Parathyroid adenoma (tissue), 2 donors: ENCODE data around the gene ZDHHC22.

ENCODE experiments used
- H2AFZ ChIP-seq: fragments of 300-600 bp; sonication (generic); one replicate; pipeline ENCODE4 v1.7.0; 2017; ENCODE audit warnings: antibody characterized with exemption, mild to moderate bottlenecking
- H3K27ac ChIP-seq: fragments of 300-600 bp; sonication (generic); one replicate; pipeline ENCODE4 v1.7.0; 2017
- H3K27me3 ChIP-seq: fragments of 300-600 bp; sonication (generic); one replicate; pipeline ENCODE4 v1.7.0; 2017; ENCODE audit warnings: low read length; ENCODE audit not compliant: control insufficient read depth, insufficient read depth
- H3K36me3 ChIP-seq: fragments of 300-600 bp; sonication (generic); one replicate; pipeline ENCODE4 v1.7.0; 2017; ENCODE audit warnings: low read length; ENCODE audit not compliant: control insufficient read depth, insufficient read depth
- H3K4me1 ChIP-seq: fragments of 300-600 bp; sonication (generic); one replicate; pipeline ENCODE4 v1.7.0; 2017; ENCODE audit warnings: control low read depth
- H3K4me2 ChIP-seq: fragments of 300-600 bp; sonication (generic); one replicate; pipeline ENCODE4 v1.7.0; 2017; ENCODE audit warnings: low read length
- H3K4me3 ChIP-seq: fragments of 300-600 bp; sonication (generic); one replicate; pipeline ENCODE4 v1.7.0; 2017; ENCODE audit warnings: low read depth, low read length
- H3K79me2 ChIP-seq: fragments of 300-600 bp; sonication (generic); one replicate; pipeline ENCODE4 v1.7.0; 2017; ENCODE audit warnings: control low read depth
- H3K9ac ChIP-seq: fragments of 300-600 bp; sonication (generic); one replicate; pipeline ENCODE4 v1.7.0; 2017; ENCODE audit warnings: mild to moderate bottlenecking
- H3K9me3 ChIP-seq: fragments of 300-600 bp; sonication (generic); one replicate; pipeline ENCODE4 v1.7.0; 2017; ENCODE audit warnings: low read length; ENCODE audit not compliant: control insufficient read depth
- CTCF ChIP-seq: fragments of 300-600 bp; sonication (generic); IDR thresholded peaks from one replicate; pipeline ENCODE4 v1.7.0; 2017; ENCODE audit warnings: antibody characterized with exemption, mild to moderate bottlenecking
- donor health status: primary hyperparathyroidism.

The ZDHHC22 gene

DNA sequence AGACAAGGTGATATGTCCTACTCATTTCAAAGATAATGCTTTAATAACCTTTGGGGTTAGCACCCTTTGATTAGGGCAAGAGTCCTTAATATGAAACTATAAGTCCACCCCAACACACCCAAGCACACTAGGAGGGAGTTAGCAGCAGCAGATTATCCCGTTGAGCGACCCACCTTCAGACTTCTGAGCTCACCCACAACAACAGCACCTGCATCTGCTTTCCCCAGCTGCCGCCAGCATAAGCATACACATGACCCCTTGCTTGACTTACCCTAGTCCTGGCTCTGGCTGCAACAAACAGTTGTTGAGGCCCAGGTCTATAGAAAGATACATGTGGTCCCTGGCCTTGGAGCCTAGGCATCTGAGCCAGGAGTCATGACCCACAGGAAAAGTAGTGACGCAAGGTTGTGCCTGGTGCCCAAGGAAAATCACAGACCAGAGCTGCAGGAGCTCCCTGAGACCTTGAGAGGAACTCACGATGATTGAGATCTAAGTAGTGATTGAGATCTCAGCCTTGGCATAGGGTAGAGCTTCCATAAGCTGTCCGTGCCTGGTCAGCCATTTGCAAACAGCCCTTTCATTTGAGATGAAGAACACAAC, 19.0 kb downstream of the ZDHHC22 start:
- no peaks in the 10 kb centered on the region for H3K9me3 ChIP-seq
- peaks cover 41% of the 10 kb centered on the region for H3K4me1 ChIP-seq
- H3K4me2 ChIP-seq = no peak overlapping the region
- H3K36me3 ChIP-seq = no peaks in the 10 kb centered on the region
- H3K9ac ChIP-seq = no peak overlapping the region
- peaks cover 17% of the 10 kb centered on the region for H3K79me2 ChIP-seq
- H2AFZ ChIP-seq = peak overlapping the region; percentile 23
- TF ChIP-seq CTCF = no peak
- no peak overlapping the region for H3K4me3 ChIP-seq
- peak overlapping the region; percentile 95 for H3K27ac ChIP-seq
- no peaks in the 10 kb centered on the region for H3K27me3 ChIP-seq

DNA sequence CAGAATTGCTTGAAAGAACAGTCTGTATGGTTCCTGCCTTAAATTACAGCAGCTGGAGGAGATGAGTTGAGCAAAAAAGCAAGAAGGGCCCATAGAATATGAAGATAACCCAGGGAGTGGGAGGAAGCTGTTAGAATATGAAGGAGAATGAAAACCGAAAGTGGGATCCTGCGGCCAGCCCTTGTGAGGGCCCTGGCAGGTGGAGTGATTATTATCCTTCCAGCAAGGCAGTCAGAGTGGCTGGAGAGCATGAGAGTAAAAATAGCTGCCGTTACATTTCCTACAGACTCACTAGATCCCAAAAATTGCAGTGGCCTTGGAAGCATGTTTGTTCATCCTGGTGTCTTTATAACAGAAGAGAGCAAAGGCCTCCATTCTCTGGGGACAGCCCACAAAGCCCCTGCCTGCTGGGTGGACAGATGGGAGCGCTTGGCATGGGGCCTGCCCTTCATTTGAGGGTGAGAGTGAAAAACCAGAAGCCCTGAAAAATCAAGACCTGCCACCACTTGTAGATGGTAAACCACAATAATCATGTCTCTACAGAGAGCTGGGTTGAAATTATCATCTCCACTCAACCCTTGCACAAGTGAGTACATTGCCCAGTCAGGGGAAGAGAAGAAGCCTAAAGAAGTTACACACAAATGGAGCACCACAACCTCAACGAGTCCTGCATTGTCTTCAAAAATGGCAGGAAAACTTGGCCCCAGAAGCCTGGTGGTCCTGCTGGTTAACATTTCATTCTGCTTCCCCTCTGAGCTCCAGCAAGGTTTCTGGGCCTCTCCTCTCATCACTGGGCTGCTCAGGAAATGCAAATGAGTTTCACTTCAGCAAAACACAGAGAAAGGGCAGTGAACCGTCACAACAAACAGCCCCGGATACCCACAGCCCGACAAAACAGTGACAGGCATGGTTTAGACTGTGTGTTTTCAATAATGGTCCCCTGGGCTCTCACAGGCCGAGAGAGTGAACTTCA, 20.5 kb downstream of the ZDHHC22 start:
- no peak overlapping the region for H3K9ac ChIP-seq
- no peak for TF ChIP-seq CTCF
- no peak overlapping the region for H3K4me3 ChIP-seq

GRCh38 chr14:77119851-77120250, 21.7 kb downstream of the ZDHHC22 start:
- TF ChIP-seq CTCF = no peak
- H3K4me3 ChIP-seq = no peak overlapping the region
- no peaks in the 10 kb centered on the region for H3K9me3 ChIP-seq
- H3K36me3 ChIP-seq = no peaks in the 10 kb centered on the region
- peaks cover 26% of the 10 kb centered on the region for H3K79me2 ChIP-seq
- peaks cover 41% of the 10 kb centered on the region for H3K4me1 ChIP-seq
- H3K9ac ChIP-seq = no peak overlapping the region
- no peaks in the 10 kb centered on the region for H3K27me3 ChIP-seq
- no peak overlapping the region for H3K4me2 ChIP-seq
- no peak overlapping the region for H2AFZ ChIP-seq
- peak overlapping the region; percentile 95 for H3K27ac ChIP-seq

More for the DNA sequence above, 20.5 kb downstream of the ZDHHC22 start:
- H3K4me2 ChIP-seq = no peak overlapping the region
- peak overlapping the region; percentile 13 for H2AFZ ChIP-seq
- H3K27me3 ChIP-seq = no peaks in the 10 kb centered on the region
- H3K27ac ChIP-seq = peak overlapping the region; percentile 95
- H3K9me3 ChIP-seq = no peaks in the 10 kb centered on the region
- peaks cover 41% of the 10 kb centered on the region for H3K4me1 ChIP-seq
- H3K79me2 ChIP-seq = peaks cover 22% of the 10 kb centered on the region
- H3K36me3 ChIP-seq = no peaks in the 10 kb centered on the region

DNA sequence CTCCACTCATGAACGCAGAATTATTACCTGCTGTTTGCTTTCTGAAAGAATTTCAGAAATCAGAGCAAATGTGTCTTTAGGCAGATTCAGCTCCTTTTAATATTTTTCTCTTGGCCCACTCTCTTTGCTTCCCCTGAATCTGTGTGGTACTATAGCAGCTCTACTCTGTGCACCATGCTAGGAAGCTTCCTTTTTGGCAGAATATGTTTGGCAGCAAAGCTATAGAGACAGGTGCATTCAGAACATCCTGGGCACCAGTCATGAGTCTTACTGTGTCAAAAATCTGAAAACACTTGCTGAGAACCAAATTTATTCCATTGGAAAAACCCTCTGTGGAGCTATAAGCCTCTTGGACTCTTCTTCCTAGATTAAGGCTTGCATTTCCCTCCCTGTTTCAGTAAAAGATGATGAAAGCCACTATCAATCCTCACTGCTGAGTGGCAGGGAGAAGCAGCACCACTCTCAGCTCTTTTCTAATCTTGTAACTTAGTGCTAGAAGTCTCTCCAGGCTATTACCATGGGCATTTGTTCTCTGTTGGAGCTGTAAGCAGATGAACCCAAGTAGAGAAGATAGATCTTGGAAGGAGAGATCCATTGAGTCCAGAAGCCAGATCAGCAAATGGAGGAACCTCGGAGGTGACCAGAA, 25.3 kb downstream of the ZDHHC22 start:
- Histone ChIP-seq H3K9ac (no peak overlapping the region), H3K4me2 (no peak overlapping the region), H3K4me1 (peaks cover 12% of the 10 kb centered on the region), H3K79me2 (peaks cover 35% of the 10 kb centered on the region), H3K27me3 (no peaks in the 10 kb centered on the region), H2AFZ (no peak overlapping the region), H3K9me3 (no peaks in the 10 kb centered on the region), H3K36me3 (no peaks in the 10 kb centered on the region), H3K27ac (no peak overlapping the region), H3K4me3 (no peak overlapping the region)
- no peak for TF ChIP-seq CTCF
